Right lobe of liver (tissue), 4 donors: ENCODE measurements around the gene ERO1B.
"Not testable (repeated sequence)": the region's sequence is repeated elsewhere in the genome, so short reads cannot be mapped to it uniquely, and the experiment has no call there.

Source experiments
- POLR2A ChIP-seq: fragments of 450-650 bp; IDR thresholded peaks from one replicate; pipeline ENCODE4 v1.6.1; 2017; ENCODE audit warnings: antibody characterized with exemption, mild to moderate bottlenecking
- TF ChIP-seq, protein P1 (sequence below), 4 donors: fragments of 200-600 bp in 3 of 4; fragments of 450-650 bp in 1 of 4; IDR thresholded peaks; one replicate each; pipeline versions ENCODE4 v1.5.1 to v1.8.0; 2016 to 2022; ENCODE audit warnings: antibody characterized with exemption in 4 of 4, mild to moderate bottlenecking in 2 of 4
- donor health status: DM: no; HTN: no; CAD: no.
- donor health status: DM: no; HTN: no; CAD: no.
- donor health status: DM: no; HTN: yes; CAD: no.

DNA sequence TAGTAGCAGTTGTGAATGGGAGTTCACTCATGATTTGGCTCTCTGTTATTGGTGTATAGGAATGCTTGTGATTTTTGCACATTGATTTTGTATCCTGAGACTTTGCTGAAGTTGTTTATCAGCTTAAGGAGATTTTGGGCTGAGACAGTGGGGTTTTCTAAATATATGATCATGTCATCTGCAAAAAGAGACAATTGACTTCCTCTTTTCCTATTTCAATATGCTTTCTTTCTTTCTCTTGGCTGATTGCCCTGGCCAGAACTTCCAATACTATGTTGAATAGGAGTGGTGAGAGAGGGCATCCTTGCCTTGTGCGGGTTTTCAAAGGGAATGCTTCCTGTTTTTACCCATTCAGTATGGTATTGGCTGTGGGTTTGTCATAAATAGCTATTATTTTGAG is 93.7 kb downstream of the ERO1B start:
- TF ChIP-seq, protein P1, sequence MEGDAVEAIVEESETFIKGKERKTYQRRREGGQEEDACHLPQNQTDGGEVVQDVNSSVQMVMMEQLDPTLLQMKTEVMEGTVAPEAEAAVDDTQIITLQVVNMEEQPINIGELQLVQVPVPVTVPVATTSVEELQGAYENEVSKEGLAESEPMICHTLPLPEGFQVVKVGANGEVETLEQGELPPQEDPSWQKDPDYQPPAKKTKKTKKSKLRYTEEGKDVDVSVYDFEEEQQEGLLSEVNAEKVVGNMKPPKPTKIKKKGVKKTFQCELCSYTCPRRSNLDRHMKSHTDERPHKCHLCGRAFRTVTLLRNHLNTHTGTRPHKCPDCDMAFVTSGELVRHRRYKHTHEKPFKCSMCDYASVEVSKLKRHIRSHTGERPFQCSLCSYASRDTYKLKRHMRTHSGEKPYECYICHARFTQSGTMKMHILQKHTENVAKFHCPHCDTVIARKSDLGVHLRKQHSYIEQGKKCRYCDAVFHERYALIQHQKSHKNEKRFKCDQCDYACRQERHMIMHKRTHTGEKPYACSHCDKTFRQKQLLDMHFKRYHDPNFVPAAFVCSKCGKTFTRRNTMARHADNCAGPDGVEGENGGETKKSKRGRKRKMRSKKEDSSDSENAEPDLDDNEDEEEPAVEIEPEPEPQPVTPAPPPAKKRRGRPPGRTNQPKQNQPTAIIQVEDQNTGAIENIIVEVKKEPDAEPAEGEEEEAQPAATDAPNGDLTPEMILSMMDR (IDR thresholded peaks at IDR 0.05) = not testable (repeated sequence)
- TF ChIP-seq POLR2A = not testable (repeated sequence)
